GM18909 (cell line): ENCODE data around the gene TLN1.

Experiments
- ATAC-seq: cut with Tn5 transposase; IDR thresholded peaks from one replicate; pipeline ENCODE4 v1.9.1; 2021; ENCODE audit warnings: mild to moderate bottlenecking; ENCODE audit not compliant: unreplicated experiment, poor library complexity

Gene TLN1

GRCh38 chr9:35651956-35652828 is 79.8 kb downstream of the TLN1 start:
- no peak for ATAC-seq

- ATAC-seq = no peak
Observed at GRCh38 chr9:35650341-35651158, 81.4 kb downstream of the TLN1 start, which contains the start of gene SIT1. SIT1 (minus strand) TSS chr9:35650931; CDS start chr9:35650853, 78 bp downstream.

GRCh38 chr9:35649431-35650340 is 82.3 kb downstream of the TLN1 start:
- ATAC-seq = no peak
